Effector memory CD4-positive, alpha-beta T cell (primary cell): ENCODE results near the gene XRCC1.
"Not testable (repeated sequence)": the region's sequence is repeated elsewhere in the genome, so short reads cannot be mapped to it uniquely, and the experiment has no call there.

Source experiments
- DNase-seq, 3 donors: peaks; one replicate each; pipeline ENCODE4 v3.0.0-alpha.2; 2020
- H3K27ac ChIP-seq: 2 replicates; pipeline ENCODE4 v1.7.0; 2013; ENCODE audit warnings: mild to moderate bottlenecking, low read length, moderate library complexity; ENCODE audit not compliant: insufficient read depth, poor library complexity, severe bottlenecking
- H3K27me3 ChIP-seq: replicated peaks from 2 replicates; pipeline ENCODE4 v1.7.0; 2013; ENCODE audit warnings: mild to moderate bottlenecking, low read length; ENCODE audit not compliant: insufficient read depth, control insufficient read depth, poor library complexity, severe bottlenecking
- H3K36me3 ChIP-seq: 2 replicates; pipeline ENCODE4 v1.7.0; 2013; ENCODE audit warnings: mild to moderate bottlenecking, low read length, moderate library complexity; ENCODE audit not compliant: control insufficient read depth, insufficient read depth
- H3K4me1 ChIP-seq: 2 replicates; pipeline ENCODE4 v1.7.0; 2013; ENCODE audit warnings: low read length, mild to moderate bottlenecking; ENCODE audit not compliant: control insufficient read depth, insufficient read depth, poor library complexity, severe bottlenecking
- H3K4me3 ChIP-seq: 2 replicates; pipeline ENCODE4 v1.7.0; 2013; ENCODE audit warnings: low read length, low read depth, mild to moderate bottlenecking; ENCODE audit not compliant: insufficient read depth, poor library complexity, severe bottlenecking
- H3K9me3 ChIP-seq: 2 replicates; pipeline ENCODE4 v1.7.0; 2013; ENCODE audit warnings: mild to moderate bottlenecking, low read length, moderate library complexity; ENCODE audit not compliant: control insufficient read depth

Gene XRCC1

DNA sequence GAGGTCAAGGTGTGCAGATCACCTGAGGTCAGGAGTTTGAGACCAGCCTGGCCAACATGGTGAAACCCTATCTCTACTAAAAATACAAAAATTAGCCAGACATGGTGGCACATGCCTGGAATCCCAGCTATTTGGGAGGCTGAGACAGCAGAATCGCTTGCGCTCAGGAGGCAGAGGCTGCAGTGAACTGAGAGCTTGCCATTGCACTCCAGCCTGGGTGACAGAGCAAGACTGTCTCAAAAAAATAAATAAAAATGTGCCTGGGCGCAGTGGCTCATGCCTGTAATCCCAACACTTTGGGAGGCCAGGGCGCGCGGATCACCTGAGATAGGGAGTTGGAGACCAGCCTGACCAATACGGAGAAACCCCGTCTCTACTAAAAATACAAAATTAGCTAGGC is 51.6 kb downstream of the XRCC1 start:
- H3K4me1 ChIP-seq: peaks cover 26% of the 10 kb centered on the region
- H3K27ac ChIP-seq: not testable (repeated sequence)

GRCh38 chr19:43522929-43523328 is 52.4 kb downstream of the XRCC1 start:
- Histone ChIP-seq H3K27ac (no peak overlapping the region), H3K4me1 (peaks cover 26% of the 10 kb centered on the region), H3K4me3 (no peak overlapping the region), H3K27me3 (no peaks in the 10 kb centered on the region), H3K36me3 (no peaks in the 10 kb centered on the region), H3K9me3 (no peaks in the 10 kb centered on the region)
- no peak for DNase-seq

More for the DNA sequence above, 51.6 kb downstream of the XRCC1 start:
- not testable (repeated sequence) for H3K4me3 ChIP-seq, H3K9me3 ChIP-seq, H3K36me3 ChIP-seq, H3K27me3 ChIP-seq, DNase-seq

- Histone ChIP-seq H3K36me3 (no peaks in the 10 kb centered on the region), H3K9me3 (no peaks in the 10 kb centered on the region), H3K4me1 (peaks cover 8% of the 10 kb centered on the region), H3K4me3 (no peak overlapping the region), H3K27me3 (no peaks in the 10 kb centered on the region), H3K27ac (no peak overlapping the region)
- DNase-seq: peak; percentile 56 to 78 (median 67)
Observed at GRCh38 chr19:43519436-43520088, 55.8 kb downstream of the XRCC1 start.

DNA sequence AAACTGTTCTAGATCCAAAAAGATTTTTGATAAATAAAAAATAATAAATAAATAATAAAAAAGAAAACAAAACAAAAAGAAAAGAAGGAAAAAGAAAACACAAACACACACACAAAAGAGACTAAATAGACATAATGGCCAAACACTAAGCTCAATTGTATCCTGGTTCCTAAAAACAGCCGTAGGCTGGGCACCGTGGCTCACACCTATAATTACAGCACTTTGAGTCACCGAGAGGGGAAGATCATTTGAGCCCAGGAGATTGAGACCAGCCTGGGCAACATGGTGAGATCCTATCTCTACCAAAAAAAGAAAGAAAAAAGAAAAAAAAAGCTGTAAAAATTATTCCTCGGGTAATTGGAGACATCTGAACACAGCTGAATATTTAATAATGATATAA is 57.3 kb downstream of the XRCC1 start:
- Histone ChIP-seq H3K27ac (no peak overlapping the region), H3K4me3 (no peak overlapping the region), H3K9me3 (no peaks in the 10 kb centered on the region), H3K27me3 (no peaks in the 10 kb centered on the region), H3K4me1 (peaks cover 6% of the 10 kb centered on the region), H3K36me3 (no peaks in the 10 kb centered on the region)
- DNase-seq: no peak

DNA sequence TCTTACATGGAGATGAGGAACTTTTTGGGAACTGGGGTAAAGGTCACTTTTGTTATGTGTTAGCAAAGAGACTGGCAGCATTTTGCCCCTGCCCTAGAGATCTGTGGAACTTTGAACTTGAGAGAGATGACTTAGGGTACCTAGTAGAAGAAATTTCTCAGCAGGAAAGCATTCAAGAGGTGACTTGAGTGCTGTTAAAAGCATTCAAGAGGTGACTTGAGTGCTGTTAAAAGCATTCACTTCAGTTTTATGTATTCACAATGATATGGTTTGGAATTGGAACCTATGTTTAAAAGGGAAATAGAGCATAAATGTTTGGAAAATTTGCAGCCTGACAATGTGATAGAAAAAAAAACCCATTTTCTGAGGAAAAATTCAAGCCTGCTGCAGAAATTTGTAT is 62.9 kb downstream of the XRCC1 start:
- H3K27me3 ChIP-seq, DNase-seq, H3K4me3 ChIP-seq, H3K4me1 ChIP-seq, H3K27ac ChIP-seq, H3K36me3 ChIP-seq, H3K9me3 ChIP-seq: not testable (repeated sequence)

GRCh38 chr19:43511324-43511723 is 64.0 kb downstream of the XRCC1 start:
- Histone ChIP-seq H3K4me1 (no peaks in the 10 kb centered on the region), H3K27ac (no peak overlapping the region), H3K4me3 (no peak overlapping the region), H3K27me3 (no peaks in the 10 kb centered on the region), H3K36me3 (peaks cover 9% of the 10 kb centered on the region), H3K9me3 (no peaks in the 10 kb centered on the region)
- DNase-seq: no peak

DNA sequence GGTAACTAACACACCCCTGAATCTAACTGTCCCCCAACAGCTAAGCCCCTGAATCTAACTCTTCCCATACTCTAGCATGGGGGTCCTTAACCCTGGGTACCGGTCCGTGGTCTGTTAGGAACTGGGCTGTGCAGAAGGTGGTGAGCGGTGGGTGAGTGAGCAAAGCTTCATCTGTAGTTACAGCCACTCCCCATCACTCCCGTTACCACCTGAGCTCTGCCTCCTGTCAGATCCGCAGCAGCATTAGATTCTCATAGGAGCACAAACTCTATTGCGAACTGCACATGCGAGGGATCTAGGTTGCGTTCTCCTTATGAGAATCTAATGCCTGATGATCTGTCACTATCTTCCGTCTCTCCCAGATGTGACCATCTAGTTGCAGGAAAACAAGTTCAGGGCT is 64.6 kb downstream of the XRCC1 start:
- no peak overlapping the region for H3K4me3 ChIP-seq
- no peaks in the 10 kb centered on the region for H3K27me3 ChIP-seq
- H3K36me3 ChIP-seq: peaks cover 9% of the 10 kb centered on the region

DNA sequence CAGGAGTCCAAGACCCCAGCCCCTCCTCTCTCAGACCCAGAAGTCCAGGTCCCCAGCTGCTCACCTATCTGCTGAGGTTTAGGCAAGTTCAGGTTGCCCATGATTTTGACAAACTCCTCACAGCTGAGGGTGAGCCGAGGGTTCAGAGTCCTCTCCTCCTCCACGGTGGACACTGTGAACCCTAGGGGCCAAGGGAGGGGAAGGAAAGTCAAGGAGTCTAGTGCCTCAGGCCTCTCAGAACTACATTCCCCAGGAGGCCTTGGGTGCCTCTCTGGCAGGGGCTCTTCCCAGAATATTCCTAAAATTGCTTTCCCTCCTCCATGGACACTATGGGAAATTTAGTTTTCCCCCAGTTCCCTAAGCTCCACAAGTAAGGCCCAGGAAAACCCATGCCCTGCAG is 67.4 kb downstream of the XRCC1 start:
- peaks cover 11% of the 10 kb centered on the region for H3K4me1 ChIP-seq
- DNase-seq: no peak
- H3K4me3 ChIP-seq: no peak overlapping the region
- H3K27me3 ChIP-seq: no peaks in the 10 kb centered on the region
- peaks cover 9% of the 10 kb centered on the region for H3K36me3 ChIP-seq
- H3K9me3 ChIP-seq: no peaks in the 10 kb centered on the region
- no peak overlapping the region for H3K27ac ChIP-seq

More for the DNA sequence above, 64.6 kb downstream of the XRCC1 start:
- no peaks in the 10 kb centered on the region for H3K9me3 ChIP-seq
- no peak overlapping the region for H3K27ac ChIP-seq
- no peak for DNase-seq
- no peaks in the 10 kb centered on the region for H3K4me1 ChIP-seq

DNA sequence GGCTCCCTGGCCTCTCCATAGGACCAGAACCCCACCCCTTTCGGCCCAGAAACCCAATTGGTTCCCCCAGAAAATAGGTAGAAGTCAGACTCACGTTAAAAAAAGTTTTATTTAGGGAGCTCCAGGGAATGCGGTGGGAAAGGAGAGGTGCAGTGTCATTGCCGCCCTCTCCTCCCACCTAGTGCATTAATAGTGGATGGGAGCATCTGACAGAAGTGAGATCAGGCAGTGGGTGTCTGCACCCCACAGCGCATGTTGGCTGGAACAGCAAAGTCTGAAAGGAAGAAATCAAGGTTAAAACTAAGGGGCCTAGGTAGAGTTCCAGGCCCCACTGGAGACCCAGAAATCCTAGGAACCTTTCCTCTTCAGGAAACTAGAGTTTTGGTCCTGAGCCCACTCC is 68.7 kb downstream of the XRCC1 start:
- Histone ChIP-seq H3K4me1 (peaks cover 11% of the 10 kb centered on the region), H3K27me3 (no peaks in the 10 kb centered on the region), H3K4me3 (no peak overlapping the region), H3K9me3 (no peaks in the 10 kb centered on the region), H3K27ac (no peak overlapping the region), H3K36me3 (peaks cover 9% of the 10 kb centered on the region)
- DNase-seq: no peak

DNA sequence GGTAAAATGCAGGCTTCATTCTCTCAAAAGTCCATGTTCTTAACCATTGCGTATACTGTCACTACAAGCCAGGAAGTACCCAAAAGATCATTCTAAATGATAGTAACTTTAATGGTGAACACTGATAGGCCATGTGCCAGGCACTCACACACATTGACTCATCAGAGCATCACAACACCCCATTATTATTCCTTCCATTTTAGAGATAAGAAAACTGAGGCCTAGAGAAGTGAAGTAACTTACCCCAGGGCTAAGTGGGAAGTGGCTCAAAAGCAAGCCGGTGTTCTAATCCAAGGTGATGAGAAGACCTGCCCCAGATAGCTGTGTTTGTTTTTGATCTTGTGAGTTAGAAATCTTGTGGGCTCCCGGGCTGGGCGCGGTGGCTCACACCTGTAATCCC is 69.4 kb downstream of the XRCC1 start:
- H3K4me3 ChIP-seq: no peak overlapping the region
- H3K27ac ChIP-seq: peak overlapping the region; percentile 42
- H3K36me3 ChIP-seq: peaks cover 9% of the 10 kb centered on the region
- no peak for DNase-seq
- H3K4me1 ChIP-seq: peaks cover 11% of the 10 kb centered on the region
- H3K9me3 ChIP-seq: no peaks in the 10 kb centered on the region
- no peaks in the 10 kb centered on the region for H3K27me3 ChIP-seq
